ENCODE results near the gene MMS22L. TPM values are rescaled to one million over a fixed set of nuclear protein-coding genes. Genes with fewer than 3 reads are reported as not detected.

The MMS22L gene
- polyA plus RNA-seq, 3 donors, result 1.6 to 3.4 (median 2.1) TPM

DNA sequence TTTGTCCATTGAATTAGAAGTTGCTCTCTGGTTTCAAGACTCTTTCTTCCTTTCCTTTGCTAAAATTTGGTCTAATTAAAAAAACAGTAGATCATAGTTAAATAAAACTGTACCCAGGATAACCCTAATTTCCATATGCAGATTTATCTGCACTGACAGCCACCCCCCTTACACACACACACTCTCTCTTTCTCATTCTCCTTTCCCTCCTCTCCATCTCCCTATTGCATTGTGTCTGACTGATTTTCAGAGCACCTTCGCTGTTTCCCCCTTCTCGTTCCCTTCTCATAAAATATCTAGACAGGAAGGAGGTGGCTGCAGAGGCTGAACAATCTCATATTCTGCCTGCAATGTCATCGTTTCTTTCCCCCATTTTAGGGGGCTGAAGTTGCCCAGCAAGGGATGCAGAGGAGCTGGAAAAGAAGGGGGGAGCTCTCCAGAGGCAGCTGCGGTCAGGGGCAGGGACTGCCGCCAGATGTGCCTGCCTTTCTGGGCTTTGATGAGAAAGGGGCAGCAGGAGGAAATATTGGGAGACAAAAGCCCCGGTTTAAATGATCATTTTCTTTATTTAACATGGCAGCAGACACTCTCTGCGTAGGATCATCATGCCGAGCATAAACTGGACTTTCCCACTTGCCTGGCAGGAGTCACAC, 22.5 kb upstream of the MMS22L start:
- no peak for DNase-seq
- H3K9me3 Mint-ChIP-seq, result peaks cover 0 to 7% (median 0%) of the 10 kb centered on the region in 7 donors

DNA sequence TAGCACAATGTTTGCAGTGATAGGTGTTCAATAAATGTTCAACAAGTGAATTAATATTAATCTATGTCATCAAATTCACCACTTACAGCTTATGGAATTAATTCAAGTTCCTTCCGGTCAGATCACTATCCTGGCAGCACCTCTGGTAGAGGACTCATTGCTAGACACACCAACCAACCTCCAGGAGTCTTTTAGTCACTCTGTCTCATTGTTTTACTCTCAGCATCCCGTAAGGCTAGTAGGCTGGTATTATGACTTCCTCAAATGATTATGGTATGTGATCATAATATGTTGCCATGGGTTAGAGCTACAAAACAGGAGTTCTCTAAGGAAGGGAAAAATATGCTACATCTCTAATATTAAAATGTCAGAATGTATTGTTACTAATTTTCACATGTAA, 21.7 kb upstream of the MMS22L start:
- no peak overlapping the region for H3K27ac Mint-ChIP-seq
- no peaks in the 10 kb centered on the region for H3K9me3 ChIP-seq (replicated peaks in 1 of 2; ENCODE audit: control insufficient read depth in 1 of 2, insufficient read depth in 1 of 2, low read length in 2 of 2)
- no peaks in the 10 kb centered on the region for H3K79me2 ChIP-seq (ENCODE audit: insufficient read depth, low read length)
- intact Hi-C loops (cut with micrococcal nuclease), result no loop called here
- peaks cover 9% of the 10 kb centered on the region for H3K4me1 Mint-ChIP-seq
- no peaks in the 10 kb centered on the region for H3K36me3 Mint-ChIP-seq
- H3K4me3 Mint-ChIP-seq, result no peak overlapping the region
- no peaks in the 10 kb centered on the region for H3K4me1 ChIP-seq (ENCODE audit: control insufficient read depth in 1 of 2, insufficient read depth in 2 of 2, low read length in 2 of 2)
- H3K27ac ChIP-seq (ENCODE audit: low read depth in 1 of 2, low read length in 2 of 2), result no peak overlapping the region
- no peak for TF ChIP-seq CTCF (IDR thresholded peaks at IDR 0.05)
- H2AFZ ChIP-seq (ENCODE audit: insufficient read depth, low read depth, low read length, poor library complexity, severe bottlenecking), result no peak overlapping the region
- H3K27me3 ChIP-seq (ENCODE audit: control insufficient read depth in 2 of 2, insufficient read depth in 2 of 2, low read length in 2 of 2), result no peaks in the 10 kb centered on the region
- peaks cover 0 to 7% (median 0%) of the 10 kb centered on the region in 7 donors for H3K9me3 Mint-ChIP-seq
- H3K27me3 Mint-ChIP-seq (ENCODE audit: low read depth in 3 of 3), result peaks cover 4 to 6% (median 6%) of the 10 kb centered on the region in 3 donors
- H3K36me3 ChIP-seq (replicated peaks in 1 of 2; ENCODE audit: control insufficient read depth in 1 of 2, insufficient read depth in 2 of 2, low read length in 2 of 2), result no peaks in the 10 kb centered on the region
- no peak for DNase-seq
- H3K9ac ChIP-seq (ENCODE audit: insufficient read depth, low read length, poor library complexity, severe bottlenecking), result no peak overlapping the region
- no peak overlapping the region for H3K4me3 ChIP-seq (replicated peaks in 1 of 3; ENCODE audit: low read depth in 2 of 3, low read length in 3 of 3)
- WGBS (ENCODE audit: insufficient coverage), result no CpG with 5 or more reads among the region's 2 CpGs
- no peaks in the 10 kb centered on the region for H4K20me1 ChIP-seq (ENCODE audit: insufficient read depth, low read length)
- H3K4me2 ChIP-seq (replicated peaks; ENCODE audit: extremely low read depth, low read length, poor library complexity, severe bottlenecking), result no peak overlapping the region

More for the DNA sequence above, 22.5 kb upstream of the MMS22L start:
- Histone ChIP-seq H3K4me1 (ENCODE audit: control insufficient read depth in 1 of 2, insufficient read depth in 2 of 2, low read length in 2 of 2) (no peaks in the 10 kb centered on the region), H3K79me2 (ENCODE audit: insufficient read depth, low read length) (no peaks in the 10 kb centered on the region), H3K4me3 (replicated peaks in 1 of 3; ENCODE audit: low read depth in 2 of 3, low read length in 3 of 3) (no peak overlapping the region), H2AFZ (ENCODE audit: insufficient read depth, low read depth, low read length, poor library complexity, severe bottlenecking) (no peak overlapping the region), H4K20me1 (ENCODE audit: insufficient read depth, low read length) (no peaks in the 10 kb centered on the region), H3K36me3 (replicated peaks in 1 of 2; ENCODE audit: control insufficient read depth in 1 of 2, insufficient read depth in 2 of 2, low read length in 2 of 2) (no peaks in the 10 kb centered on the region), H3K4me2 (replicated peaks; ENCODE audit: extremely low read depth, low read length, poor library complexity, severe bottlenecking) (no peak overlapping the region), H3K27me3 (ENCODE audit: control insufficient read depth in 2 of 2, insufficient read depth in 2 of 2, low read length in 2 of 2) (no peaks in the 10 kb centered on the region), H3K27ac (ENCODE audit: low read depth in 1 of 2, low read length in 2 of 2) (no peak overlapping the region), H3K9ac (ENCODE audit: insufficient read depth, low read length, poor library complexity, severe bottlenecking) (no peak overlapping the region), H3K9me3 (replicated peaks in 1 of 2; ENCODE audit: control insufficient read depth in 1 of 2, insufficient read depth in 1 of 2, low read length in 2 of 2) (no peaks in the 10 kb centered on the region)
- Mint-ChIP-seq H3K4me1 (peaks cover 6% of the 10 kb centered on the region), H3K4me3 (peak overlapping the region in 1 of 2 donors; percentile 12), H3K27me3 (ENCODE audit: low read depth in 3 of 3) (peaks cover 4 to 6% (median 6%) of the 10 kb centered on the region in 3 donors), H3K36me3 (no peaks in the 10 kb centered on the region), H3K27ac (no peak overlapping the region)
- 43% methylated on average over 4 of the region's 8 CpGs for WGBS (ENCODE audit: insufficient coverage)
- TF ChIP-seq CTCF (IDR thresholded peaks at IDR 0.05), result no peak
- intact Hi-C loops (cut with micrococcal nuclease), result no loop called here
